Nephron progenitor cell (in vitro differentiated cells): ENCODE data around the gene FAP.

Source experiments
- DNase-seq: peaks from one replicate; pipeline ENCODE4 v3.0.0; 2021
- H3K27ac Mint-ChIP-seq: 2 replicates; pipeline ENCODE4 v1.8.0; 2021; ENCODE audit warnings: mild to moderate bottlenecking, moderate library complexity, mixed read lengths
- H3K27me3 Mint-ChIP-seq: 2 replicates; pipeline ENCODE4 v1.8.0; 2021; ENCODE audit warnings: mild to moderate bottlenecking, low read depth, mixed read lengths; ENCODE audit not compliant: poor library complexity
- H3K36me3 Mint-ChIP-seq: 2 replicates; pipeline ENCODE4 v1.8.0; 2021; ENCODE audit warnings: low read depth, mixed read lengths
- H3K4me1 Mint-ChIP-seq: 2 replicates; pipeline ENCODE4 v1.8.0; 2021; ENCODE audit warnings: mixed read lengths
- H3K4me3 Mint-ChIP-seq: 2 replicates; pipeline ENCODE4 v1.8.0; 2021; ENCODE audit warnings: mild to moderate bottlenecking, moderate library complexity, mixed read lengths
- H3K9me3 Mint-ChIP-seq: 2 replicates; pipeline ENCODE4 v1.8.0; 2021; ENCODE audit warnings: mild to moderate bottlenecking, moderate library complexity, mixed read lengths
- TF ChIP-seq, protein P1 (sequence below): fragments of 200-600 bp; sonication (generic); IDR thresholded peaks from 2 replicates; pipeline ENCODE4 v1.5.0; 2021; ENCODE audit warnings: antibody characterized with exemption

FAP gene

DNA sequence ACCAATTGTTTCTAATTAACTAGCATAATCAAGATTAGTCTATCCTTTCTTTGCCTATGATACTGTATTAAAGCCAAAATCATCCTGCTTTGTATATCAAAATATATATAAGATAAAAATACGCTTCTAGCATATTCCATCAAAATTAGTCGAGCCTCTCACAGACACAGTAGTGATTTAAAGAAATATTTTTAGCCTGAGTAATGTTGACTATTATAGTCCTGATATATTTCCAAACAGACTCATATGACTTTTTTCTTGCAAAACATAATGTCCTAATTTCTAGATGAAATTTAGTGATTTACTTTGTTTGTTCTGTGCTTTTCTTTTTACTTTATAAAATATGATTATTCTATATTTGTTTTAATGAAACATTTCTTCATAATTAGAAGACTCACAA, 30.9 kb downstream of the FAP start:
- no peak for DNase-seq
- H3K4me3 Mint-ChIP-seq = no peak overlapping the region
- no peak overlapping the region for H3K27ac Mint-ChIP-seq
- H3K36me3 Mint-ChIP-seq = no peaks in the 10 kb centered on the region
- peaks cover 3% of the 10 kb centered on the region for H3K27me3 Mint-ChIP-seq
- H3K4me1 Mint-ChIP-seq = no peaks in the 10 kb centered on the region
- TF ChIP-seq, protein P1, sequence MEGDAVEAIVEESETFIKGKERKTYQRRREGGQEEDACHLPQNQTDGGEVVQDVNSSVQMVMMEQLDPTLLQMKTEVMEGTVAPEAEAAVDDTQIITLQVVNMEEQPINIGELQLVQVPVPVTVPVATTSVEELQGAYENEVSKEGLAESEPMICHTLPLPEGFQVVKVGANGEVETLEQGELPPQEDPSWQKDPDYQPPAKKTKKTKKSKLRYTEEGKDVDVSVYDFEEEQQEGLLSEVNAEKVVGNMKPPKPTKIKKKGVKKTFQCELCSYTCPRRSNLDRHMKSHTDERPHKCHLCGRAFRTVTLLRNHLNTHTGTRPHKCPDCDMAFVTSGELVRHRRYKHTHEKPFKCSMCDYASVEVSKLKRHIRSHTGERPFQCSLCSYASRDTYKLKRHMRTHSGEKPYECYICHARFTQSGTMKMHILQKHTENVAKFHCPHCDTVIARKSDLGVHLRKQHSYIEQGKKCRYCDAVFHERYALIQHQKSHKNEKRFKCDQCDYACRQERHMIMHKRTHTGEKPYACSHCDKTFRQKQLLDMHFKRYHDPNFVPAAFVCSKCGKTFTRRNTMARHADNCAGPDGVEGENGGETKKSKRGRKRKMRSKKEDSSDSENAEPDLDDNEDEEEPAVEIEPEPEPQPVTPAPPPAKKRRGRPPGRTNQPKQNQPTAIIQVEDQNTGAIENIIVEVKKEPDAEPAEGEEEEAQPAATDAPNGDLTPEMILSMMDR = no peak
- H3K9me3 Mint-ChIP-seq = no peaks in the 10 kb centered on the region

DNA sequence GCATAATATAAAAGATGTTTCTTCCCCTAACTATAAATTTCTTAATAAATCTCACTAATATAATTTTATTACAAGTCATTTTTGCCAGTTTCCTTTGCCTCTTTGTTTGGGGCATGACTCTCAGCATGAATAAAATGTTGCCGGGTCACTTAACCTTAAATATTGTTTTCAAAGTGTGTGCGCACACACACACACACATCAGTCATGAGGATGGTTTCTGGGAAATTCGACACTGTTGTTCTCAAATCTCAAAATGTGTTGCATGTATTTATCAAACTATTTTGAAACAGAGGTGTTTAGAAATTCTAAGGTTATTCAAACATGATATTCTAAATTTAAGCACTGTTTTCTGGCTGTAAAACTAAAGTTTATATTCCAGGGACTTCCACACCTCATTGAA, 31.5 kb downstream of the FAP start:
- H3K4me1 Mint-ChIP-seq = no peaks in the 10 kb centered on the region
- H3K27ac Mint-ChIP-seq = no peak overlapping the region
- no peaks in the 10 kb centered on the region for H3K9me3 Mint-ChIP-seq
- DNase-seq = no peak
- no peak overlapping the region for H3K4me3 Mint-ChIP-seq
- H3K36me3 Mint-ChIP-seq = no peaks in the 10 kb centered on the region
- TF ChIP-seq, protein P1 = no peak
- peaks cover 3% of the 10 kb centered on the region for H3K27me3 Mint-ChIP-seq

DNA sequence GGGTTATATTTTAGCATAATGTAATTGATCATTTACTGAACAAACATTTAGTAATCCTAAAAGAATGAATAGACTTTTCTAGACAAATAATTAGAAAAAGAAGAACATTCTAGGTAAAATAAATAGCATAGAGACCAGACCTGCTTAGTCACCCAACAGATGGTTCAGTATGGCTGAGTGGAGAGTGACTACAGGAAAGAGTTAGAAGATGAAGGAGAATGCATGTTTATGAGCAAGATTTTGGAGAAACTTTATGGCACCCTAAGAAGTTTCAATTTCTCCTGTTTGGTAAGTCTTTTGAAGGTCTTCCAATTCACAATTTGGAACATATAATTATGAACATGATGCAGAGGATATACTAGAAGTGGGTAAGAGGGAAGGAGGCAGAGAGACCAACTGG, 32.9 kb downstream of the FAP start:
- no peak overlapping the region for H3K4me3 Mint-ChIP-seq
- no peak for DNase-seq
- no peaks in the 10 kb centered on the region for H3K36me3 Mint-ChIP-seq
- TF ChIP-seq, protein P1 = no peak
- no peaks in the 10 kb centered on the region for H3K4me1 Mint-ChIP-seq
- H3K9me3 Mint-ChIP-seq = no peaks in the 10 kb centered on the region
- H3K27ac Mint-ChIP-seq = no peak overlapping the region
- H3K27me3 Mint-ChIP-seq = no peaks in the 10 kb centered on the region

DNA sequence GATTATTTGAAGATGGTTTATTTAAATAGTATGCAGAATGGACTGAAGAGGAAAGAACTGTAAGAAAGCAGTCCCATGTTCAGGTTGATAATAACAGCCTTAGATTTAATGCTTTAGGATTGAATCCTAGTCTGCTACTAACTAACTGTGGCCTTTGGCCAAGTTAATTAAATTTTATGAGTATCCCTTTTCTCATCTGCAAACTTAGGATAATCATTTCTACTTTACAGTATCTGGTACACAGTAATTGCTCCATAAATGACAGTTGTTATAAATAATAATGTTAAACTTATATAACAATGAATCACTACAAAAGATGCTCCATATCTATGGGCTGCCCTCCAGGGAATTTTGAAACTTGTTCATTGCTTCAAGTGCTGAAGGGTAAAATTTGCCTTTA, 41.0 kb downstream of the FAP start:
- Mint-ChIP-seq H3K4me1 (peaks cover 4% of the 10 kb centered on the region), H3K27me3 (no peaks in the 10 kb centered on the region), H3K36me3 (no peaks in the 10 kb centered on the region), H3K27ac (no peak overlapping the region), H3K4me3 (no peak overlapping the region), H3K9me3 (no peaks in the 10 kb centered on the region)
- TF ChIP-seq, protein P1 = no peak
- DNase-seq = no peak

DNA sequence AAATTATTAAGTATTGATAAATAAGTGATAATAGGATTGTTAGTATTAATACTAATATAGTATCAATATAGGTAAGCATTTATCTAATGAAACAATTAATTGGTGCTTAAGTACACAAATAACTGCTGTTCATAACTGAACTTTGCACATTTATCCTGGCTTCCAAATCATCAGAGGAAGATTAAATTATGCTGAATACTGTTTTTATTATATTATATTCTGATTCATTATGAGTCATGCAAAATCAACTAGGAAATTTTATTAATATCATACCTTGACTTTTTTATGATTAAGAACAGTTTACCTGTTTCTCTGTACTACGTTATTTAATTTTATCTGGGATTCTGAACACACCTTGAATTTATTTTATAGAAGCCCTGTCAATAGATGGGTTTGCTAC, 42.6 kb downstream of the FAP start:
- no peaks in the 10 kb centered on the region for H3K36me3 Mint-ChIP-seq
- no peak overlapping the region for H3K4me3 Mint-ChIP-seq
- TF ChIP-seq, protein P1 = no peak
- no peaks in the 10 kb centered on the region for H3K9me3 Mint-ChIP-seq
- H3K27ac Mint-ChIP-seq = no peak overlapping the region
- H3K27me3 Mint-ChIP-seq = no peaks in the 10 kb centered on the region
- H3K4me1 Mint-ChIP-seq = peaks cover 4% of the 10 kb centered on the region
- DNase-seq = no peak

DNA sequence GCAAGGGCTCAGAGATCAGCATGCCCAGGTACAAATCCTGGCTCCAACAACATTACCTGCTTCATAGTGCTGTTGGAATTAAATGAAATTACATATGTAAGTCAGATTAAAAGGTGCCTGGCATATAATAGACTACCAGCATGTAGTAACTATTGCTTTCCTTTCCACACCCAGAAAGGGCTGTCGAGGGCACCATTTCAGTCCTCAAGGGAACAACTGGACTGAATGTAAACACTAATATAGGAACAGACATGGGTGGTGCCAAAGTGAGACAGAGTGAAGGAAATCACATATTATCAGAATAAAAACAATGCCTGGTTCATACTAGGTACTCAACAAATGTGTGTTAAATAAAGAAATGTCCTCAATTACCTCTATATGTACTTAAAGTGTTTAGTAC, 43.3 kb downstream of the FAP start:
- TF ChIP-seq, protein P1 = no peak
- Mint-ChIP-seq H3K4me1 (peaks cover 5% of the 10 kb centered on the region), H3K27me3 (no peaks in the 10 kb centered on the region), H3K36me3 (no peaks in the 10 kb centered on the region), H3K4me3 (no peak overlapping the region), H3K27ac (no peak overlapping the region), H3K9me3 (no peaks in the 10 kb centered on the region)
- DNase-seq = no peak
